GM23338 (cell line): ENCODE results near the gene CNOT11. TPM values are rescaled to one million over a fixed set of nuclear protein-coding genes. Genes with fewer than 3 reads are reported as not detected.
"Not testable (repeated sequence)": the region's sequence is repeated elsewhere in the genome, so short reads cannot be mapped to it uniquely, and the experiment has no call there.

Experiments used
- ATAC-seq: fragments of 200-7000 bp; cut with Tn5 transposase; 3 replicates; pipeline ENCODE4 v1.9.1; 2020
- DNase-seq: peaks from one replicate; pipeline ENCODE4 v3.0.0-alpha.2; 2015; ENCODE audit warnings: low spot score
- H2AFZ ChIP-seq: fragments of 200-600 bp; sonication (generic); 2 replicates; pipeline ENCODE4 v1.8.0; 2016; ENCODE audit warnings: antibody characterized with exemption, mild to moderate bottlenecking, moderate library complexity
- H3F3A ChIP-seq: fragments of 200-600 bp; sonication (generic); replicated peaks from 2 replicates; pipeline ENCODE4 v1.8.0; 2017; ENCODE audit warnings: antibody characterized with exemption, mixed run types, low read depth
- H3K27ac ChIP-seq: fragments of 200-600 bp; sonication (generic); 2 replicates; pipeline ENCODE4 v1.6.1; 2016; ENCODE audit warnings: low read depth
- H3K27me3 ChIP-seq: fragments of 200-600 bp; sonication (generic); 2 replicates; pipeline ENCODE4 v1.8.0; 2016; ENCODE audit warnings: mild to moderate bottlenecking, mixed run types, moderate library complexity; ENCODE audit not compliant: insufficient read depth
- H3K36me3 ChIP-seq: fragments of 200-600 bp; sonication (generic); 2 replicates; pipeline ENCODE4 v1.8.0; 2016; ENCODE audit warnings: mild to moderate bottlenecking; ENCODE audit not compliant: insufficient read depth
- H3K4me1 ChIP-seq: fragments of 200-600 bp; sonication (generic); 2 replicates; pipeline ENCODE4 v1.8.0; 2016; ENCODE audit warnings: mild to moderate bottlenecking, moderate library complexity; ENCODE audit not compliant: insufficient read depth
- H3K4me2 ChIP-seq: fragments of 200-600 bp; sonication (generic); 2 replicates; pipeline ENCODE4 v1.7.1; 2017; ENCODE audit warnings: mixed run types
- H3K4me3 ChIP-seq: fragments of 200-600 bp; sonication (generic); 2 replicates; pipeline ENCODE4 v1.6.1; 2016; ENCODE audit warnings: mixed run types
- H3K79me2 ChIP-seq: fragments of 200-600 bp; sonication (generic); replicated peaks from 2 replicates; pipeline ENCODE4 v1.8.0; 2017; ENCODE audit warnings: mild to moderate bottlenecking; ENCODE audit not compliant: insufficient read depth
- H3K9me2 ChIP-seq: fragments of 200-600 bp; sonication (generic); 2 replicates; pipeline ENCODE4 v1.8.0; 2017; ENCODE audit not compliant: insufficient read depth
- H4K20me1 ChIP-seq: fragments of 200-600 bp; sonication (generic); replicated peaks from 2 replicates; pipeline ENCODE4 v1.8.0; 2017; ENCODE audit warnings: mild to moderate bottlenecking; ENCODE audit not compliant: insufficient read depth
- H3K27ac Mint-ChIP-seq: 2 replicates; pipeline ENCODE4 v1.8.0; 2020; ENCODE audit warnings: inconsistent platforms, mild to moderate bottlenecking, moderate library complexity, mixed read lengths
- H3K27me3 Mint-ChIP-seq: 3 replicates; pipeline ENCODE4 v1.8.0; 2022; ENCODE audit warnings: low read depth, mild to moderate bottlenecking, moderate library complexity, mixed read lengths, inconsistent platforms; ENCODE audit not compliant: insufficient read depth, poor library complexity
- H3K36me3 Mint-ChIP-seq: 3 replicates; pipeline ENCODE4 v1.8.0; 2021; ENCODE audit warnings: low read depth, mild to moderate bottlenecking, inconsistent platforms, moderate library complexity, mixed read lengths
- H3K4me1 Mint-ChIP-seq: 3 replicates; pipeline ENCODE4 v1.8.0; 2020; ENCODE audit warnings: mild to moderate bottlenecking, inconsistent platforms, mixed read lengths
- H3K4me3 Mint-ChIP-seq: 3 replicates; pipeline ENCODE4 v1.8.0; 2021; ENCODE audit warnings: moderate library complexity, mild to moderate bottlenecking, inconsistent platforms, mixed read lengths
- H3K9me3 Mint-ChIP-seq: 3 replicates; pipeline ENCODE4 v1.8.0; 2020; ENCODE audit warnings: moderate library complexity, mild to moderate bottlenecking, inconsistent platforms, mixed read lengths
- EZH2phosphoT487 ChIP-seq: fragments of 200-600 bp; sonication (generic); IDR thresholded peaks from one replicate; pipeline ENCODE4 v1.8.1; 2018; ENCODE audit warnings: antibody characterized with exemption; ENCODE audit not compliant: unreplicated experiment
- ZNF114 ChIP-seq: fragments of 250-450 bp; sonication (Bioruptor Pico); IDR thresholded peaks from 2 replicates; pipeline ENCODE4 v1.5.0; 2020; ENCODE audit warnings: mild to moderate bottlenecking, moderate library complexity
- microRNA-seq: library from miRNA; unstranded; fragments of <30 nt; microRNA quantifications from one replicate; pipeline ENCODE4, GENCODE V29; 2017
- polyA plus RNA-seq: library from polyadenylated mRNA; unstranded; fragments of >200 nt; fragmentation: Nextera tagmentation; extraction: Ambion mirVana; gene quantifications from 2 replicates; pipeline ENCODE4 v1.2.1, GENCODE V29; 2016
- small RNA-seq: library from RNA; depleted of rRNA; stranded (forward); fragments of <200 nt; gene quantifications from one replicate; pipeline ENCODE3, GENCODE V24; 2014; ENCODE audit warnings: low replicate concordance
- total RNA-seq: library from RNA; depleted of rRNA; stranded (reverse); fragments of >200 nt; shearing (Covaris generic); gene quantifications from 2 replicates; pipeline ENCODE4 v1.2.3, GENCODE V29; 2014; rRNA removed
- TF ChIP-seq, protein P1 (sequence below): fragments of 250-450 bp; sonication (Bioruptor Pico); IDR thresholded peaks from 2 replicates; pipeline ENCODE4 v1.5.0; 2020; ENCODE audit warnings: mild to moderate bottlenecking, moderate library complexity
- TF ChIP-seq, protein P2 (sequence below), 2 experiments: fragments of 200-600 bp in 1 of 2; sonication (generic) in 1 of 2; conservative IDR thresholded peaks; 2 replicates each; pipeline versions ENCODE4 v1.5.1 to v1.6.1; 2016 to 2017; ENCODE audit warnings: antibody characterized with exemption in 2 of 2, low read depth in 2 of 2, mild to moderate bottlenecking in 2 of 2, moderate library complexity in 1 of 2

Gene CNOT11
- total and polyA plus RNA-seq, 2 experiments from 2014 or later: 34.8 to 74.2 TPM

DNA sequence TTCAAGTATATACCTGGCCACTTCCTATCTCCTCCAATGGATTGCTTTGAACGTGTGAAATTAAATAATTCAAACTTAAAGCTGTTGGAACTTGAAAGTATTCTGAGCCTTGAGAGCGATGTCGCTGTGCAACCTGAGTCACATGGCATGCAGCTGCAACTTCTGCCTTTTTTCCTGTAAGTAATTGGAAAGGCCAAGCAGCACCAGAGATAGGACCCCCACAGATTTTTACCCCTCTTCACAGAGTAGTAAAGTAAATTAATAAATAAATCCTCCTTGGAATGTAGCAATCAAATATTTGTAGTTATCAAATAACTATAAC, 59.0 kb downstream of the CNOT11 start (continued):
- TF ChIP-seq, protein P1, sequence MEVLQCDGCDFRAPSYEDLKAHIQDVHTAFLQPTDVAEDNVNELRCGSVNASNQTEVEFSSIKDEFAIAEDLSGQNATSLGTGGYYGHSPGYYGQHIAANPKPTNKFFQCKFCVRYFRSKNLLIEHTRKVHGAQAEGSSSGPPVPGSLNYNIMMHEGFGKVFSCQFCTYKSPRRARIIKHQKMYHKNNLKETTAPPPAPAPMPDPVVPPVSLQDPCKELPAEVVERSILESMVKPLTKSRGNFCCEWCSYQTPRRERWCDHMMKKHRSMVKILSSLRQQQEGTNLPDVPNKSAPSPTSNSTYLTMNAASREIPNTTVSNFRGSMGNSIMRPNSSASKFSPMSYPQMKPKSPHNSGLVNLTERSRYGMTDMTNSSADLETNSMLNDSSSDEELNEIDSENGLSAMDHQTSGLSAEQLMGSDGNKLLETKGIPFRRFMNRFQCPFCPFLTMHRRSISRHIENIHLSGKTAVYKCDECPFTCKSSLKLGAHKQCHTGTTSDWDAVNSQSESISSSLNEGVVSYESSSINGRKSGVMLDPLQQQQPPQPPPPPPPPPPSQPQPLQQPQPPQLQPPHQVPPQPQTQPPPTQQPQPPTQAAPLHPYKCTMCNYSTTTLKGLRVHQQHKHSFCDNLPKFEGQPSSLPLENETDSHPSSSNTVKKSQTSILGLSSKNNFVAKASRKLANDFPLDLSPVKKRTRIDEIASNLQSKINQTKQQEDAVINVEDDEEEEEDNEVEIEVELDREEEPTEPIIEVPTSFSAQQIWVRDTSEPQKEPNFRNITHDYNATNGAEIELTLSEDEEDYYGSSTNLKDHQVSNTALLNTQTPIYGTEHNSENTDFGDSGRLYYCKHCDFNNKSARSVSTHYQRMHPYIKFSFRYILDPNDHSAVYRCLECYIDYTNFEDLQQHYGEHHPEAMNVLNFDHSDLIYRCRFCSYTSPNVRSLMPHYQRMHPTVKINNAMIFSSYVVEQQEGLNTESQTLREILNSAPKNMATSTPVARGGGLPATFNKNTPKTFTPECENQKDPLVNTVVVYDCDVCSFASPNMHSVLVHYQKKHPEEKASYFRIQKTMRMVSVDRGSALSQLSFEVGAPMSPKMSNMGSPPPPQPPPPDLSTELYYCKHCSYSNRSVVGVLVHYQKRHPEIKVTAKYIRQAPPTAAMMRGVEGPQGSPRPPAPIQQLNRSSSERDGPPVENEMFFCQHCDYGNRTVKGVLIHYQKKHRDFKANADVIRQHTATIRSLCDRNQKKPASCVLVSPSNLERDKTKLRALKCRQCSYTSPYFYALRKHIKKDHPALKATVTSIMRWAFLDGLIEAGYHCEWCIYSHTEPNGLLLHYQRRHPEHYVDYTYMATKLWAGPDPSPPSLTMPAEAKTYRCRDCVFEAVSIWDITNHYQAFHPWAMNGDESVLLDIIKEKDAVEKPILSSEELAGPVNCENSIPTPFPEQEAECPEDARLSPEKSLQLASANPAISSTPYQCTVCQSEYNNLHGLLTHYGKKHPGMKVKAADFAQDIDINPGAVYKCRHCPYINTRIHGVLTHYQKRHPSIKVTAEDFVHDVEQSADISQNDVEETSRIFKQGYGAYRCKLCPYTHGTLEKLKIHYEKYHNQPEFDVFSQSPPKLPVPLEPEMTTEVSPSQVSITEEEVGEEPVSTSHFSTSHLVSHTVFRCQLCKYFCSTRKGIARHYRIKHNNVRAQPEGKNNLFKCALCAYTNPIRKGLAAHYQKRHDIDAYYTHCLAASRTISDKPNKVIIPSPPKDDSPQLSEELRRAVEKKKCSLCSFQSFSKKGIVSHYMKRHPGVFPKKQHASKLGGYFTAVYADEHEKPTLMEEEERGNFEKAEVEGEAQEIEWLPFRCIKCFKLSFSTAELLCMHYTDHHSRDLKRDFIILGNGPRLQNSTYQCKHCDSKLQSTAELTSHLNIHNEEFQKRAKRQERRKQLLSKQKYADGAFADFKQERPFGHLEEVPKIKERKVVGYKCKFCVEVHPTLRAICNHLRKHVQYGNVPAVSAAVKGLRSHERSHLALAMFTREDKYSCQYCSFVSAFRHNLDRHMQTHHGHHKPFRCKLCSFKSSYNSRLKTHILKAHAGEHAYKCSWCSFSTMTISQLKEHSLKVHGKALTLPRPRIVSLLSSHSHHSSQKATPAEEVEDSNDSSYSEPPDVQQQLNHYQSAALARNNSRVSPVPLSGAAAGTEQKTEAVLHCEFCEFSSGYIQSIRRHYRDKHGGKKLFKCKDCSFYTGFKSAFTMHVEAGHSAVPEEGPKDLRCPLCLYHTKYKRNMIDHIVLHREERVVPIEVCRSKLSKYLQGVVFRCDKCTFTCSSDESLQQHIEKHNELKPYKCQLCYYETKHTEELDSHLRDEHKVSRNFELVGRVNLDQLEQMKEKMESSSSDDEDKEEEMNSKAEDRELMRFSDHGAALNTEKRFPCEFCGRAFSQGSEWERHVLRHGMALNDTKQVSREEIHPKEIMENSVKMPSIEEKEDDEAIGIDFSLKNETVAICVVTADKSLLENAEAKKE: no peak
- TF ChIP-seq ZNF114 (CRISPR knock-in tag) (no peak), EZH2phosphoT487 (no peak)
- TF ChIP-seq, protein P2, sequence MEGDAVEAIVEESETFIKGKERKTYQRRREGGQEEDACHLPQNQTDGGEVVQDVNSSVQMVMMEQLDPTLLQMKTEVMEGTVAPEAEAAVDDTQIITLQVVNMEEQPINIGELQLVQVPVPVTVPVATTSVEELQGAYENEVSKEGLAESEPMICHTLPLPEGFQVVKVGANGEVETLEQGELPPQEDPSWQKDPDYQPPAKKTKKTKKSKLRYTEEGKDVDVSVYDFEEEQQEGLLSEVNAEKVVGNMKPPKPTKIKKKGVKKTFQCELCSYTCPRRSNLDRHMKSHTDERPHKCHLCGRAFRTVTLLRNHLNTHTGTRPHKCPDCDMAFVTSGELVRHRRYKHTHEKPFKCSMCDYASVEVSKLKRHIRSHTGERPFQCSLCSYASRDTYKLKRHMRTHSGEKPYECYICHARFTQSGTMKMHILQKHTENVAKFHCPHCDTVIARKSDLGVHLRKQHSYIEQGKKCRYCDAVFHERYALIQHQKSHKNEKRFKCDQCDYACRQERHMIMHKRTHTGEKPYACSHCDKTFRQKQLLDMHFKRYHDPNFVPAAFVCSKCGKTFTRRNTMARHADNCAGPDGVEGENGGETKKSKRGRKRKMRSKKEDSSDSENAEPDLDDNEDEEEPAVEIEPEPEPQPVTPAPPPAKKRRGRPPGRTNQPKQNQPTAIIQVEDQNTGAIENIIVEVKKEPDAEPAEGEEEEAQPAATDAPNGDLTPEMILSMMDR (conservative IDR thresholded peaks at IDR 0.05; ENCODE audit: low read depth in 2 of 2): no peak

DNA sequence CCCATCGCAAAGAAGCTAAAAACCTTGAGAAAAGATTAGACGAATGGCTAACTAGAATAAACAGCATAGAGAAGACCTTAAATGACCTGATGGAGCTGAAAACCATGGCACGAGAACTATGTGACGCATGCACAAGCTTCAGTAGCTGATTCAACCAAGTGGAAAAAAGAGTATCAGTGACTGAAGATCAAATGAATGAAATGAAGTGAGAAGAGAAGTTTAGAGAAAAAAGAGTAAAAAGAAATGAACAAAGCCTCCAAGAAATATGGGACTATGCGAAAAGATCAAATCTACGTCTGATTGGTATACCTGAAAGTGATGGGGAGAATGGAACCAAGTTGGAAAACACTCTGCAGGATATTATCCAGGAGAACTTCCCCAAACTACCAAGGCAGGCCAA, 63.9 kb downstream of the CNOT11 start:
- H3K4me3 ChIP-seq, H3K4me1 ChIP-seq, H3K79me2 ChIP-seq, H4K20me1 ChIP-seq, H3K27me3 Mint-ChIP-seq, H2AFZ ChIP-seq, H3K9me3 Mint-ChIP-seq, H3K4me2 ChIP-seq, H3K4me1 Mint-ChIP-seq, H3K36me3 Mint-ChIP-seq, H3K9me2 ChIP-seq, H3K4me3 Mint-ChIP-seq, H3K27ac Mint-ChIP-seq, H3K27ac ChIP-seq, H3K27me3 ChIP-seq, H3K36me3 ChIP-seq, H3F3A ChIP-seq, ATAC-seq, DNase-seq: not testable (repeated sequence)

Small RNA genes within 50 kb of the gene (microRNA-seq; reads per million reads assigned to microRNA genes)
- gene MIR5696: not detected

Small RNA genes within 50 kb of the gene (small RNA-seq; reads per million reads assigned to genes)
- gene MIR5696 (not detected), gene SNORD89 (3.2 reads per million, percentile 89 among the genes with 10 or more reads in this experiment)

Other genes starting within 250 kb of the CNOT11 start
- gene TBC1D8, start 101.5 kb upstream of the CNOT11 start, total RNA-seq: 36.9 and 39.5 TPM in 2 replicates
- gene TBC1D8, start 101.5 kb upstream of the CNOT11 start, polyA plus RNA-seq: 15.5 and 18.0 TPM in 2 replicates
- gene RNF149, start 55.8 kb downstream of the CNOT11 start, total RNA-seq: 42.4 and 47.6 TPM in 2 replicates
- 37.2 and 38.8 TPM in 2 replicates for gene RNF149, start 55.8 kb downstream of the CNOT11 start, polyA plus RNA-seq
- gene CREG2, start 134.6 kb downstream of the CNOT11 start, total RNA-seq: 0.12 and 2.6 TPM in 2 replicates
- gene CREG2, start 134.6 kb downstream of the CNOT11 start, polyA plus RNA-seq: 1.5 and 1.7 TPM in 2 replicates
- gene RFX8, start 222.2 kb downstream of the CNOT11 start, total RNA-seq: 0.19 and 1.5 TPM in 2 replicates
- 0.49 and 0.65 TPM in 2 replicates for gene RFX8, start 222.2 kb downstream of the CNOT11 start, polyA plus RNA-seq